ENCODE data around the gene AGBL4.

The AGBL4 gene

GRCh38 chr1:49171941-49172593, 851.7 kb downstream of the AGBL4 start:
- no peak for DNase-seq

DNA sequence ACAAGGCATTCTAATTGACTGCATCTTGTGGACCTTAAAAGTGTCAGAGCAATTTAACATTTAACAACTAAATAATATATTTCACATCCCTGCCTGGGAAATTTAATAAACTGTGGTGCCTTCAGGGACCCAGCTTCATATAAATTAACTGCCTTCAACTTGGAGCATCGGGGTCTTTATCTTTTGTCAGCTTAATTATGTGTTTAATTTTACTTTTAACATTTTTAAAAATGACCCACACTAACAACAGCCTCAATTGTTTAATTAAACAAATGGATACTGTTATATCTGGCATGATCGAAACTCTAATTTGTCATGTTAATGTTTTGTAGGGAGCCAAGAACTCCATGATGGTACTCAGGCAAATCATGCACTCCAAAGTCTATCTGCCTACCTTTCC, 857.7 kb downstream of the AGBL4 start:
- DNase-seq, result no peak

GRCh38 chr1:49163031-49163430, 860.7 kb downstream of the AGBL4 start:
- DNase-seq, result no peak

GRCh38 chr1:49160677-49161076, 863.1 kb downstream of the AGBL4 start:
- no peak for DNase-seq

DNA sequence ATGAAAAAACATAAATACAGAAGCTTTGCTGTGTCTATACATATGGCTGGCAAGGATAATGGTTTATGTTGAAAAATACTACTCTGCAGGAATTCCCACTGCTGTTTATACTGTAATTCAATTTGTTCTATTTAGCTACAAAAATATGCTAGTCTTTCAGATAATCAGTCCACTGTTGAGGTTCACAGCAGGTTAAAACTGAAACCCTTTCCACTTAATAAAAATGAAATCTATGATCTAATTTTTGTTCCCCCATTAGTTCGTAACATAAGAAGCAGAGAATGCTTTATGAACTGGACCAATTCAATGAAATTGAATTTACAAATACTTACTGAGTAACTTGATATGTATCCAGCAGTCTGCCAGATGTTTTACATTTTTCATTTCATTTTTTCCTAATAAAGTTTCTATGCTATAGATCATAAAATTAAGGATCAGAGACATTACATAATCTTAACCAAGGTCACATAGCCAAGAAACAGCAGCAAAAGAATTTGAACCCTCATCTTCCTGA, 887.0 kb downstream of the AGBL4 start:
- no peak for DNase-seq

DNA sequence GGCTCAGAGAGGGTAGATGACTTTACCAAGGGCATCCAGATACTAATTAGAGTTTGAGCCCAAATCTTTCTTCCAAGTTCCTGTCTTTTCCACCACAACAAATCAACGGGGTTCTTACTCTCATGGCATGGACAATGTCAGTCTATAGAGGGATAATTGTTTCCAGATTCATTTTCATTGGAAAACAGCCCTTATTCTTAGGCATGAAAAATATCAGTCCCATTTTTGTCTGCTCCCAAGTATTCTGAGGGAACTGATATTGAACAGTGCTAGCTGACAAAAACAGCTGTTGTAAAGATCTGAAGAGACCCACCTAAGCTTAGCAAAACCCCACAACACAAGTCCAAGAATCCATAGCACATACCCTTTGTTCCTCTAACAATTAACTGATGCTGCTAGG, 898.0 kb downstream of the AGBL4 start:
- DNase-seq, result no peak

GRCh38 chr1:49111931-49112330, 911.8 kb downstream of the AGBL4 start:
- DNase-seq, result no peak

DNA sequence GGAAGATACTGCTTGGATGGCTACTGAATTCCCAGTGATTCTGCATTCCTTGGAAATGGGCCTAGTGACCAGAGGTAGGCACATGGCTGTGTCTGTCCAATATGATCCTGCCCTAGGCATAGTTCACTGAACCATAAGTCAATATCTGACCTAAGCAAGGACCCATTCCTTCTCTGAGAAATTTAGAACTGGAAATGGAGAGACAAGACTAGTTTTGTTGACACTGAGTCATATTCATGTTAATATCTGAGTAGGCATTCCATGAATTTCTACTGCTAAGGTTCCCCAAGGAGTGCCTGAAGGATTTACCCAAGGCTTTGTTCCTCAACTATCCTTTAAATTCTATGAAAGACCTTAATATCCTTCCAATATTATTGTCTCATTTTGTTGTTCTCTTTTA, 917.3 kb downstream of the AGBL4 start:
- no peak for DNase-seq

GRCh38 chr1:49104575-49104974, 919.2 kb downstream of the AGBL4 start:
- DNase-seq, result no peak

- no peak for DNase-seq
Measured at GRCh38 chr1:49102752-49103151, 921.0 kb downstream of the AGBL4 start.

GRCh38 chr1:49098866-49099265, 924.9 kb downstream of the AGBL4 start:
- no peak for DNase-seq

DNA sequence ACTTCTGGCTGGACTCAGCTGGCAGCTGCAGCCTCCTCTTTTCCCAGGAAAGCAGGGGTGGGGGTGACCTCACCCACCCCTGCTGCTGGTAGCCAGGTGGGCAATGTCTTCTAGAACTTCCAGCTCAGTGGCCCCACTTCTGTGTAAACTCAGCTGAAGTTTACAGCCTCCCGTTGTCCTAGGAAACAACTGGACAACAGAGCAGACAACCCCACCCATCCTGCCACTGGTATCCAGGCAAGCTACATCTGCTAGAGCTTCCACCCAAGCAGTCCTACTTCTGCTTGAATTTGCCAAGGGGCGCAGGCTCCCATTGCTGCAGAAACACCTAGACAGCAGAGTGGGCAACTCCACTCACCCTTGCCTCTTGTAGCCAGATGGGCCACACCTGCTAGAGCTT, 937.4 kb downstream of the AGBL4 start:
- DNase-seq, result no peak

DNA sequence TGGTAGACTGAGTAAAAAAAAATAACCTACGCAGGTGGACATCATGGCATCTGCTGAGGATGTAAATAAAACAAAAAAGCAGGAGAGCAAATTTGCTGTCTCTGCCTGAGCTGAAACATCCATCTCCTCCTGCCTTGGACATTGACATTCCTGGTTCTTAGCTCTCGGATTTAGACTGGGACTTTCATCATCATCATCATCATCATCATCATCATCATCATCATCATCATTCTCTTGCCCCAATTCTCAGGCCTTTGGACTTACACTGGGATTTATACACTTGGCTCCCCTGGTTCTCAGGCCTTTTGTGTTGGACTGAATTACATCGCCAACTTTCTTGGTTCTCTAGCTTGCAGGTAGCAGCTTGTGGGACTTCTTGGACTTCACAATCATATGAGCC, 938.7 kb downstream of the AGBL4 start:
- DNase-seq, result no peak

GRCh38 chr1:49060766-49061165, 963.0 kb downstream of the AGBL4 start:
- DNase-seq, result peak; percentile 67 to 91

- no peak for DNase-seq
Measured at GRCh38 chr1:49059087-49059486, 964.7 kb downstream of the AGBL4 start.

GRCh38 chr1:49052102-49052501, 971.7 kb downstream of the AGBL4 start:
- peak; percentile 45 to 86 for DNase-seq

DNA sequence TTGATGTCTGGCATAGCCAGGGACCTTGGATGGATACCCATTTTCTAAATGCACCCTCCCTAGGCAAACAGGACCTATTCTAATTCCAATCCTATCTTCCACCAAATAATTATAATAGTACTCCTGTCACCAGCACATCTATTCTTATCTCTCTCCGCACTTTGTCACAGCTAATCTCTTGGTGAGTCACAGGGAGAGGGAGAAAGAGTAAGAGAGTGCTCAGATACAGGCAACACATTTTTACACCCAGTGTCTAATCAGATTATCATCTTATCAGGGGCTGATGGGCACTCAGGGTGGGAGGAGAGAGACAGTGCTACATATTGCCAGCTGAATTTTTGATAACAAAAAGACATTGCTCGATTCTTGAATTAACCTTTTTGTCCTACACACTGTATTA, 972.1 kb downstream of the AGBL4 start:
- DNase-seq, result no peak

DNA sequence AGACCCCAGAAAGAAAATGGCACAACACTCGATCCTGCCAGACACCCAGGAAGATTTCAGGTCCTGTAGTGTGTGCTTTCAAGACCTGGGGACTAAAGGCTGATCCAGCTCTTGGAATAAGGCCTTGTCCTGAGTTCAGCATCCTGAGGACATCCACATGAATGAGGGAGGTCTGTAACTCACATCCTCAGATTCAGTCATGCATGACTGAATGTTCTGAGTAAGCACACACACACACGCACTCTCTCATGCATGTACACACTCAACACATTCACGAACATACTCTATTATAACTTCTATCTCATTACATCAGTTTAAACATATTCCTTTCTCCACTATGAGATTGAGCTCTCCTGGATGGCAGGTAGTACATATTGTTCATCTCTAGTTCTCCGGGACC, 973.7 kb downstream of the AGBL4 start:
- no peak for DNase-seq

- DNase-seq, result peak in 1 of 2 experiments; percentile 50
Measured at GRCh38 chr1:49048188-49048587, 975.6 kb downstream of the AGBL4 start.

- no peak for DNase-seq
Measured at GRCh38 chr1:49046305-49046704, 977.4 kb downstream of the AGBL4 start.

GRCh38 chr1:49045371-49045770, 978.4 kb downstream of the AGBL4 start:
- DNase-seq, result peak in 1 of 2 experiments; percentile 66

DNA sequence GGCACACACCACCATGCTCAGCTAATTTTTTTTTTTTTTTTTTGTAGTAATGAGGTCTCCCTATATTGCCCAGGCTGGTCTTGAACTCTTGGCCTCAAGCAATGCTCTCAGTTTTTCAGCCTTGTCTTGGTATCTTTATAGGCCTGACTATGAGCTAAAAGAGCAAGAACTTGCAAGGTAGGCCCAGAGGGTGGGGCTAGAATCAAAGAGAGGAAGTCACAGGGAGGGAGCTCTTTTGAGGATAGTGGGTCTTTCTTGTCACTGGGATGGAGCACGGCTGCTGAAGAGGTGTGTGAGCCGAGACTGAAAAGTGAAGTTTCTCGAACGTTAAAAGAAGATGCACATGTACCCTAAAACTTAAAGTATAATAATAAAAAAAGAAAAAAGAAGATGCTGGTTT, 987.1 kb downstream of the AGBL4 start:
- peak in 1 of 2 experiments; percentile 18 for DNase-seq

DNA sequence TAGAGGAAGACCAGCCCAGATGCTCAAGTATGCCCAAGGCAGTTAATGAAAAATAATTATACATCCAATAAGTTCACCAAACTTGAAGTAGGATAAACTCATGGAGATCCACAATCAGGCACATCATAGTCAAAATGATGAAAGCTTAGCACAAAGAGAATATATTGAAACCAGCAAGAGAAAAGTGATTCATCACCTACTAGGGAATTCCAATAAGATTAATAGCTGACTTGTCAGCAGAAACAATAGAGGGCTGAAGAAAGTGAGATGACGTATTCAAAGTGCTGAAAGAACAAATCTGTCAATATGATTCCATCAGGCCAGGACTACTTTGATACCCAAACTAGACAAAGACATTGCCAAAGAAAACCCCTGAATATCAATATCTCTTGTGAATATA, 995.4 kb downstream of the AGBL4 start:
- no peak for DNase-seq

DNA sequence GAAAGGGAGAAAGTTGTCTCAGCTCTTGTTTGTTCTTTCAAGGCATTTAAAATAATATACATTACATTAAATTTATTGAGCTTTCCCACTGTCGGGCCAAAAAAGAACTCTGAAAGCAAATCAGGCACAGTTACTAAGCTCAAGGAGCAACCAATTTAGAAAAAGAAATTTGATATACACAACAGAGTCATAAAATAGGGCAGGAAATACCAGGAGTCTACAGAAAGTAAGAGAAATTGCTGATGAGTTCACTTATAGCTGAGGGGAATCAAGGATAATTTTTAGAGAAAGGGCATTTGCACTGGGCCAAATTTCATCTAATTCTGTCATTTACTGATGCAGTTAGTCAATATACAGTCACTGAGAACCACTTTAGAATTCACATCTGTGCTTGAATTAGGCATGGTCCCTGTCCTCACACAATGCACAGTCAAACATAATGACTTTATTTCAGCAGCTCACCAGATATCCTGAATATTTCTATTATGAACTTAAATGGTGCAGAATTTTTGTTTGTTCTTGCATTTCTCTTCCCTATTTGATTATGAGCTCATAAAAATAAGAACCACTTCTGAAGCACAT, 997.4 kb downstream of the AGBL4 start:
- DNase-seq, result no peak
